BLaER1 (cell line): ENCODE measurements around the gene SETMAR.
A peak's percentile ranks its signal among the peaks of the same experiment; 100 is the strongest.
"Not testable (repeated sequence)": the region's sequence is repeated elsewhere in the genome, so short reads cannot be mapped to it uniquely, and the experiment has no call there.

Source experiments
- H3K27ac ChIP-seq: shearing (Covaris generic); formaldehyde crosslinking; 2 replicates; pipeline ENCODE4 v1.8.1; 2022
- H3K27me3 ChIP-seq: shearing (Covaris generic); formaldehyde crosslinking; 2 replicates; pipeline ENCODE4 v1.8.1; 2022
- H3K36me3 ChIP-seq: shearing (Covaris generic); formaldehyde crosslinking; 2 replicates; pipeline ENCODE4 v1.8.1; 2022
- H3K4me1 ChIP-seq: shearing (Covaris generic); formaldehyde crosslinking; 2 replicates; pipeline ENCODE4 v1.8.1; 2022
- H3K4me2 ChIP-seq: shearing (Covaris generic); formaldehyde crosslinking; 2 replicates; pipeline ENCODE4 v1.8.1; 2022
- H3K4me3 ChIP-seq: shearing (Covaris generic); formaldehyde crosslinking; 2 replicates; pipeline ENCODE4 v1.8.1; 2022
- H3K9ac ChIP-seq: shearing (Covaris generic); formaldehyde crosslinking; 2 replicates; pipeline ENCODE4 v1.8.1; 2022
- H3K9me3 ChIP-seq: shearing (Covaris generic); formaldehyde crosslinking; 2 replicates; pipeline ENCODE4 v1.8.1; 2022
- H4K20me1 ChIP-seq: shearing (Covaris generic); formaldehyde crosslinking; 2 replicates; pipeline ENCODE4 v1.8.1; 2022
- Cebpa-rat ChIP-seq: shearing (Covaris generic); IDR thresholded peaks from 2 replicates; pipeline ENCODE4 v1.8.1; 2022

The SETMAR gene

DNA sequence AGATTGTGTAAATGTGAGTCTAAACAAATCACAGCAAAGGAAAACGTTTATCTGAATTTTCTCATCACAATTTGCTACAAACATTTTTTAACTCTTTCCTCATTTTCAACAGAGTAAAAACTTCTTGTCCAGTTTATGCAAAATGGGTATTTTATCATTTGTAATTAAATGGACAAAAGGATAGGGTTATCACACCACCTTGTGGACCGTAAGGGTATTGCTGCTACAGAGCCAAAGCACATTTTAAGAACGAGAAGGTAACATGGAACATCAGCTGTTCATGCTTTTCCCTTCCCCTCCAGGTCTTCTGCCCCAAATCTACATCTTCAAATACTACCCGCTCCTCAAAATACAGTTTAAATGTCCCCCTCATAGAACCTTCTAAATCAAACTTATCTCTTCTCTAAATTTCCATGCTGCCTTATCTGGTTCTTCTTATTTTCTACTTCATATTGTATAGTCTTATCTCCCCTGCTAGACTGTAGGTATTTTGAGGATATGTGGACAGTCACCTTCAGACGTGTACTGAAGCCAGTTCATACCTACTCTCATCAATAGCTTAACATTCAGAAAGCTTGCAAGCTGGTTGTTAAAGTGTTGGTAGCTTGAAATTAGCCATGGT, 12.8 kb upstream of the SETMAR start:
- H3K4me2 ChIP-seq, result no peak overlapping the region
- no peak overlapping the region for H3K4me3 ChIP-seq
- no peaks in the 10 kb centered on the region for H3K27me3 ChIP-seq
- no peaks in the 10 kb centered on the region for H3K9me3 ChIP-seq
- H3K27ac ChIP-seq, result no peak overlapping the region
- no peaks in the 10 kb centered on the region for H4K20me1 ChIP-seq
- no peak for TF ChIP-seq Cebpa-rat
- no peaks in the 10 kb centered on the region for H3K36me3 ChIP-seq
- no peak overlapping the region for H3K9ac ChIP-seq
- H3K4me1 ChIP-seq, result no peaks in the 10 kb centered on the region

DNA sequence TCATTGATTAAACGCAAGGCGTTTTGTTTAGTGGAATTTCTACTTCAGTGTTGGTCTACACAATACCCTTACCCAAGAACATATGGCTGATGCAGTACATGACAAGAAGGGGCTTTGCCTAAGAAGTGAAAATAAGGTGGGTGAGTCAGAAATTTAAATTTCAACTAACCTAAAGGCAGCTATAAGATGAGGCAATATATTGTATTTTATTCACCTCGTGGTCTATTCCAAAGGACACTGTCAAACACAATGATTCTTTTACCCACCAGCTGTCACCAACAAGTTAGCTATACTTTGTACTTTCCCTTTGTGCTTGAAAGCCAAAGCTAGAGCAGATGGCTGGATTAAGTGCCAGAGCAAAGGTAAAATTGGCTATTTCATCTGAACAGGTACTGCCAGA, 10.9 kb upstream of the SETMAR start:
- Histone ChIP-seq H3K27ac (no peak overlapping the region), H3K27me3 (no peaks in the 10 kb centered on the region), H3K9me3 (no peaks in the 10 kb centered on the region), H3K9ac (no peak overlapping the region), H3K4me2 (no peak overlapping the region), H3K4me3 (no peak overlapping the region), H3K36me3 (no peaks in the 10 kb centered on the region), H3K4me1 (no peaks in the 10 kb centered on the region), H4K20me1 (no peaks in the 10 kb centered on the region)
- TF ChIP-seq Cebpa-rat, result no peak

DNA sequence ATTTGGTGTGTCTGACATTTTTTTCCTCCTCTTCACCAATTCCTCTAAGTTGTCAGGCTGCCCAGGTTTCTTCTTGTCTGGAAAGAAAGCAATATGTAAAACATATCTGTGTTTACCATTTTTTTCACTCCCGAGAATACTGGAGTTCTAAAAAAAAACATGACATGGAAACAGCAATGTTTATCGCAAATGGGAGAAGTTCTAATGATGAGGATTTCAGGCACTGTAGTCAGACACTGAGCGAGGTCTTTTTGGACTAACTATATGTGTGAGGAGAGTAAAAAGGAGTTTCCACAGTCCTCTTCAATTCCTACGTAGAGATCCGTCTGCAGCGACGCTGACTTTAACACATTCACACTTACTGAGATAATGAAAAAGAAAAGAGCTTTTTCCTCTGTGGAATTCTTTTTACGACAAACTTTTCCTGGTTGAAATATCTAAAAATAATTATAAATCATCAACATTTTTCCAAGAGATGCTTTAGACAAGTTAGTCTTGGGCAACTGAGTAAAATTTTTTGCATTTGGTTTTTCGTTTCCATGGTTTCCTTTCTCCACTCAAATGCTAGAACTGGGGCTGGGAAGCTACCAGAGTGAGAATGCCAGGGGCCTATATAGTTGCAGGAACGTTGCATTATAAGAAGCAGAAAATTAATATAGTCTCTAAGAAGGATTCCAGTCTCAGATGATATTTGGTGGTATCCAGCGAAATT, 8.4 kb upstream of the SETMAR start:
- H3K9me3 ChIP-seq, result no peaks in the 10 kb centered on the region
- no peak overlapping the region for H3K9ac ChIP-seq
- H3K4me1 ChIP-seq, result no peaks in the 10 kb centered on the region
- no peaks in the 10 kb centered on the region for H3K36me3 ChIP-seq
- H3K27me3 ChIP-seq, result no peaks in the 10 kb centered on the region
- H3K4me2 ChIP-seq, result no peak overlapping the region
- no peak overlapping the region for H3K4me3 ChIP-seq
- no peak for TF ChIP-seq Cebpa-rat
- no peak overlapping the region for H3K27ac ChIP-seq
- no peaks in the 10 kb centered on the region for H4K20me1 ChIP-seq

DNA sequence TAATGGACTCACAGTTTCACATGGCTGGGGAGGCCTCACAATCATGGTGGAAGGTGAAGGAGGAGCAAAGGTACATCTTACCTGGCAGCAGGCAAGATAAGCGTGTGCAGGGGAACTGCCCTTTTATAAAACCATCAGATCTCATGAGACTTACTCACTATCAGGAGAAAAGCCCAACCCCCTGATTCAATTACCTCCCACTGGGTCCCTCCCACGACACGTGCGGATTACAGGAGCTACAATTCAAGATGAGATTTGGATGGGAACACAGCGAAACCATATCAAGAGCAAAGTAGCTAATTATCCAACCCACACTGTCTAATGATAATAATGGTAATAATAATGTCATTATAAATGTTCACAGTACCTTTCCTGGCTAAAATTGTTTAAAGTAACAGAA, 6.7 kb upstream of the SETMAR start:
- not testable (repeated sequence) for H3K9ac ChIP-seq, H3K4me3 ChIP-seq, H3K4me2 ChIP-seq, H3K9me3 ChIP-seq, H4K20me1 ChIP-seq, H3K36me3 ChIP-seq, H3K27ac ChIP-seq, H3K4me1 ChIP-seq, H3K27me3 ChIP-seq

DNA sequence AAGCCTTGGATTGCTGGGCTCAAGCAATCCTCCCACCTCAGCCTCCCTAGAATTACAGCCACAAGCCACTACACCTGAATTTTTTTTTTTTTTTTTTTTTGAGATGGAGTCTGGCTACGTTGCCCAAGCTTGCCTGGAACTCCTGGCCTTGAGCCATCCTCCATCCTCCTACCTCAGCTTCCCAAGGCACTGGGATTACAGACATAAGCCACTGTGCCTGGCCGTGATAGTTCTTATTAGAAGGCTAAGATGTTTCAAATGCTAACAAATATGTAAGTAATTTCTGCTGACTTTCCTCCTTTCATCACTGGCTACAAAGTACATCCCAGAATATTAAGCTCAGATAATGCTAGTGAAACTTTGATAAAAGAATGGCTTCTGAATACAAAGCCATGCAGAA, 5.7 kb upstream of the SETMAR start:
- Histone ChIP-seq H3K9me3 (no peaks in the 10 kb centered on the region), H3K9ac (no peak overlapping the region), H3K4me1 (no peaks in the 10 kb centered on the region), H3K4me2 (no peak overlapping the region), H3K27ac (no peak overlapping the region), H3K27me3 (no peaks in the 10 kb centered on the region), H3K4me3 (no peak overlapping the region), H4K20me1 (no peaks in the 10 kb centered on the region), H3K36me3 (no peaks in the 10 kb centered on the region)
- TF ChIP-seq Cebpa-rat, result no peak

DNA sequence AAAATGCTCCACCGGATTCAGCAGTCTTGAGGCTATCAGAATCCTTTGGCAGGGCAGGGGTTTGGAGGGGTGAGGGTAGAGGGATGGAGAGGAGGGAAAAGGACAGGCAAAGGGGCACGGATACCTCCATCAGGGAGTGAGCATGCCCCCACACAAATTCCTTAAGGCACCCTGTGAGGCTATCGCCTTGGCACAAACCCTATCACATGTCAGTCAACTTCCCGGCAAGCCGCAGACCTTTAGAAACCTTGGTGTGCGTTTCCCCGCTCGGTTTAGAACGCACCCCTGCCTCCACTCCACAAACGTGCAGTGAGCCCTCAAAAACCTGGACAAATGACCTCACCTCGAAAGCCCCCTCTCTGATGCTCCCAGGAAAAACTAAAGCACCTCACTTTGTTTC, 422 bp upstream of the SETMAR start:
- no peaks in the 10 kb centered on the region for H4K20me1 ChIP-seq
- peaks cover 27% of the 10 kb centered on the region for H3K4me1 ChIP-seq
- H3K9me3 ChIP-seq, result peaks cover 9% of the 10 kb centered on the region; the same call in 1 of the 2 replicates
- TF ChIP-seq Cebpa-rat, result no peak
- peak overlapping the region; percentile 88 for H3K4me3 ChIP-seq
- peak overlapping the region; percentile 99 for H3K27ac ChIP-seq
- peaks cover 16% of the 10 kb centered on the region for H3K36me3 ChIP-seq
- no peaks in the 10 kb centered on the region for H3K27me3 ChIP-seq
- H3K9ac ChIP-seq, result peak overlapping the region; percentile 99; the same call in 1 of the 2 replicates
- H3K4me2 ChIP-seq, result peak overlapping the region; percentile 74

DNA sequence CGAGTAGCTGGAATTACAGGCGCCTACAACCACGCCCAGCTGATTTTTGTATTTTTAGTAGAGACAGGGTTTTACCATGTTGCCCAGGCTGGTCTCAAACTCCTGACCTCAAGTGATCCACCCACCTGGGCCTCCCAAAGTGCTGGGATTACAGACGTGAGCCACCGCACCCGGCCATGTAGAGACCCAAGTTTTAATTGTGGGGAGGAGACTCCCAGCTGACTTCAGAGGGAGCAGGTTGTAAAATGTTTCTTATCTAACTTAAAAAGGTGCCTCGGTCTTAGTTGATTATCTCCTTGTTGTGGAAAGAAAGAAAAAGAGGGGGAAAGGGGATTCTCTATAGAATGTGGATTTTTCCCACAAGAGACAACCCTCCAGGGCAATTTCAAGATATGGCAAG, 2.0 kb downstream of the SETMAR start:
- not testable (repeated sequence) for H3K27ac ChIP-seq, H3K9ac ChIP-seq, H3K9me3 ChIP-seq, H3K27me3 ChIP-seq
- Histone ChIP-seq H3K36me3 (peaks cover 35% of the 10 kb centered on the region), H4K20me1 (peaks cover 19% of the 10 kb centered on the region), H3K4me2 (peak overlapping the region; percentile 74), H3K4me1 (peaks cover 27% of the 10 kb centered on the region), H3K4me3 (peak overlapping the region; percentile 88)

DNA sequence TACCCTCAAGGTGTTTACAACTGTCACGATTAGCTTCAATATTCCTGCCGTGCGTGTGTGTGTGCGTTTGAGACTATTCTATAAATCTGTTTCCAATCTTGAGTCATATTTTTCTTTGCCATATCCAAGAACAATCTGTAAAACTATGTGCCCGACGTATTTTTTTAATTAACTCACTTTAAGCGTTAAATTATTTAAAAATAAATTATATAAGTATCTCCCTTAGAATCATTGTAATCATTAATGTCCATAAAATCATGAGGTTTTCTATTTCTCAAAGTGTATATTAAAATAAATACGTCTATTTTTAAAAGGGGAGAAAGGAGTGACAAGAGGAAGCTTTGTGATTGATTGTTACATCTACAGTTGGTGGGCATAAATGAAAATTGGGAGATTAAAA, 2.9 kb downstream of the SETMAR start:
- no peak for TF ChIP-seq Cebpa-rat
- Histone ChIP-seq H3K9me3 (peaks cover 9% of the 10 kb centered on the region; the same call in 1 of the 2 replicates), H3K27ac (no peak overlapping the region), H3K27me3 (no peaks in the 10 kb centered on the region), H3K4me3 (no peak overlapping the region), H3K9ac (no peak overlapping the region), H3K4me2 (peak overlapping the region; percentile 74; the same call in 1 of the 2 replicates), H4K20me1 (peaks cover 26% of the 10 kb centered on the region), H3K4me1 (peaks cover 27% of the 10 kb centered on the region), H3K36me3 (peaks cover 38% of the 10 kb centered on the region)

DNA sequence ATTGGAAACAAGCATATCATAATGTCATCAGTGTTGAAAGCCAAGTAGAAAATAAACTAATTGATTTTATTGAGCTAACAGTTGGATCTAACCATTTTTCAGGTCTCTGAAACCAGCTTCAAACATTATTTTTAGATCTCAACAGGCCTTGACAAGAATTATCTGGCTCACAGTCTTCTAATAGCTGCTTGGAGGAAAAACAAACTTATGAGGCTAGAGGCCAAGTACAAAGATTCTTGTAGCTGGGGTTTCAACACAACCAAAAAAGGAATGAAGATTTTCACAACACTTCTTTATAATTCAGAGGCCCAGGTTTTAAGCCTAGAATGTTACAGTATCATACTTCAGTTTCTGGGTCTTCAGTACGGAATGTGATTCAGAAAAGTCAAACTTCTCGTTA, 3.7 kb downstream of the SETMAR start:
- no peak for TF ChIP-seq Cebpa-rat
- Histone ChIP-seq H3K9ac (no peak overlapping the region), H3K4me1 (peaks cover 27% of the 10 kb centered on the region)

DNA sequence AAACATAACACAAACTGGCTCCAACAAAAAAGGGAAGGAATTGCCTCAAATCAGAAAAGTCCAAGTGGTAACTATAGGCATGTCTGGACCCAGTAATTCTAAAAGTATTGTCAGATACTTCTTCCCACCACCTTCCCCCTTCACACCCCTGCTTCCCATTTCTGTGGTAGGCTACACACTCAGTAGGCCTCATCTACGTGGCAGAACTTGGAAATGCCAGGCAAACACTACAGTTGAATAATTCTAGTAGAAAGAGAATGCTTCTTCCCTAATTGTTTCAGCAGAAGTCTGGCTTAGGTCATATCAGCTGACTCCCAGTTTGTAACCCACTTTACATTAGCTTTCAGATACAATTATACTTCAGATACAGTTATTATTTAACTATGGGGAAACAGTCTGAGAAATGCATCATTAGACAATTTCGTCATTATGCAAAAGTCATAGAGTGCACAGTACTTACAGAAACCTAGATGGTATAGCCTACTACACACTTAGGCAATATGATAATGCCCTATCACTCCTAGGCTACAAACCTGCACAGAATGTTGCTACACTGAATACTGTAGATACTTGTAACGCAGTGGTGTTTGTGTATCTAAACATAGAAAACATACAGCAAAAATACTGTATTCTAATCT, 6.4 kb downstream of the SETMAR start:
- H3K36me3 ChIP-seq, result peaks cover 69% of the 10 kb centered on the region
- H3K4me1 ChIP-seq, result peaks cover 21% of the 10 kb centered on the region
- TF ChIP-seq Cebpa-rat, result no peak
- H3K9ac ChIP-seq, result no peak overlapping the region
- no peak overlapping the region for H3K4me3 ChIP-seq
- no peak overlapping the region for H3K4me2 ChIP-seq
- peaks cover 9% of the 10 kb centered on the region; the same call in 1 of the 2 replicates for H3K9me3 ChIP-seq
- no peaks in the 10 kb centered on the region for H3K27me3 ChIP-seq
- peaks cover 52% of the 10 kb centered on the region for H4K20me1 ChIP-seq
- H3K27ac ChIP-seq, result no peak overlapping the region

More for the DNA sequence above, 3.7 kb downstream of the SETMAR start:
- Histone ChIP-seq H3K4me2 (no peak overlapping the region), H3K4me3 (no peak overlapping the region), H3K36me3 (peaks cover 43% of the 10 kb centered on the region), H3K27me3 (no peaks in the 10 kb centered on the region), H3K27ac (no peak overlapping the region), H4K20me1 (peaks cover 31% of the 10 kb centered on the region), H3K9me3 (peaks cover 9% of the 10 kb centered on the region; the same call in 1 of the 2 replicates)
